Measurements from ENCODE around the gene KRTAP12-4.
"Not testable (repeated sequence)": the region's sequence is repeated elsewhere in the genome, so short reads cannot be mapped to it uniquely, and the experiment has no call there.

KRTAP12-4 gene

DNA sequence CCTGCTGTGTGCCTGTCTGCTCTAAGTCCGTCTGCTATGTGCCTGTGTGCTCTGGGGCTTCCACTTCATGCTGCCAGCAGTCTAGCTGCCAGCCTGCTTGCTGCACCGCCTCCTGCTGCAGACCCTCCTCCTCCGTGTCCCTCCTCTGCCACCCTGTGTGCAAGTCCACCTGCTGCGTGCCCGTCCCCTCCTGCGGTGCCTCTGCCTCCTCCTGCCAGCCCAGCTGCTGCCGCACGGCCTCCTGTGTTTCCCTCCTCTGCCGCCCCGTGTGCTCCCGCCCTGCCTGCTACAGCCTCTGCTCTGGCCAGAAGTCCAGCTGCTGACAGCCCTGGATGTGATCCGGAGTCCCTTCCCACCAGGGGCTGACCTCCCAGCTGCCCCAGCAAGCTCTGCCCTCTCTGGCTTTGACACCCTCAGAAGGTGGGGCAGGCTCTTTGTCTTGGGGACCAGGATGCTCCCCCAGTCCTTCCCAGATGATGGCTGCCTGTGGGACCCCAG, 16.6 kb downstream of the KRTAP12-4 start:
- H3K4me3 ChIP-seq (ENCODE audit: low read depth in 1 of 2, low read length in 2 of 2); H3K36me3 ChIP-seq (ENCODE audit: insufficient read depth, low read length); H3K9me3 ChIP-seq (ENCODE audit: low read length); H3K27ac ChIP-seq (ENCODE audit: low read depth, low read length); H3K9ac ChIP-seq (ENCODE audit: low read length); H3K4me1 ChIP-seq (ENCODE audit: insufficient read depth, low read length); H3K27me3 ChIP-seq (ENCODE audit: control insufficient read depth in 1 of 2, insufficient read depth in 2 of 2, low read length in 2 of 2): not testable (repeated sequence)

DNA sequence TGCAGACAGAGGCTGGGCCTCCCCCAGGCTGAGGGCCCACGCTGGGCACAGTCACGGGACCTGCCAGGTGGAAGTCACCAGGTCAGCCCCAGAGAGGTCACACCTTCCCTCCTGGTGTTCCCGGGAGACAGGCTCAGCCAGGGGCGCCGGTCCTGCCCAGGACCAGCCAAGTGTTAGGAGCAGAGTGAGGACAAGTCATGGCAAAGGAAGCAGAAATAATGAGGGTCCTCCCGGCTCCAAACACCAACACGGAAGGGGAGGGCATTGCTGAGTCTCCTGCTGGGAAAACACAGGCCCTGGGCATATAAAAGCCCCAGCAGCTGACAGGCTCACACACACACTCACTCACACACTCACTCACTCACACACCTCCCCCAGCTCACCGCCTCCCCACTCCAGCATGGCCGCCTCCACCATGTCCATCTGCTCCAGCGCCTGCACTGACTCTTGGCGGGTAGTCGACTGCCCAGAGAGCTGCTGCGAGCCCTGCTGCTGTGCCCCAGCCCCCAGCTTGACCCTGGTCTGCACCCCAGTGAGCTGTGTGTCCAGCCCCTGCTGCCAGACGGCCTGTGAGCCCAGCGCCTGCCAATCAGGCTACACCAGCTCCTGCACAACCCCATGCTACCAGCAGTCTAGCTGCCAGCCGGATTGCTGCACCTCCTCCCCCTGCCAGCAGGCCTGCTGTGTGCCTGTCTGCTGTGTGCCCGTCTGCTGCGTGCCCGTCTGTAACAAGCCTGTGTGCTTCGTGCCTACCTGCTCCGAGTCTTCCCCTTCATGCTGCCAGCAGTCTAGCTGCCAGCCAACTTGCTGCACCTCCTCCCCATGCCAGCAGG, 17.2 kb downstream of the KRTAP12-4 start, which contains the start of gene KRTAP10-10:
Gene KRTAP10-10, plus strand, starts transcription at position 339 of the 833 bp plus-strand sequence. Its CDS starts 62 bp downstream, at position 401.
- no peak within 1 kb of the TSS for H3K9ac ChIP-seq (ENCODE audit: low read length)
- H3K27ac ChIP-seq (ENCODE audit: low read depth, low read length) = no peak within 1 kb of the TSS
- H3K36me3 ChIP-seq (ENCODE audit: insufficient read depth, low read length) = no peaks in the 10 kb centered on the region
- H3K9me3 ChIP-seq (ENCODE audit: low read length) = no peaks in the 10 kb centered on the region
- peaks cover 0 to 4% of the 10 kb centered on the region in 2 donors for H3K27me3 ChIP-seq (ENCODE audit: control insufficient read depth in 1 of 2, insufficient read depth in 2 of 2, low read length in 2 of 2)
- no peak within 1 kb of the TSS for H3K4me3 ChIP-seq (ENCODE audit: low read depth in 1 of 2, low read length in 2 of 2)
- H3K4me1 ChIP-seq (ENCODE audit: insufficient read depth, low read length) = no peaks in the 10 kb centered on the region

DNA sequence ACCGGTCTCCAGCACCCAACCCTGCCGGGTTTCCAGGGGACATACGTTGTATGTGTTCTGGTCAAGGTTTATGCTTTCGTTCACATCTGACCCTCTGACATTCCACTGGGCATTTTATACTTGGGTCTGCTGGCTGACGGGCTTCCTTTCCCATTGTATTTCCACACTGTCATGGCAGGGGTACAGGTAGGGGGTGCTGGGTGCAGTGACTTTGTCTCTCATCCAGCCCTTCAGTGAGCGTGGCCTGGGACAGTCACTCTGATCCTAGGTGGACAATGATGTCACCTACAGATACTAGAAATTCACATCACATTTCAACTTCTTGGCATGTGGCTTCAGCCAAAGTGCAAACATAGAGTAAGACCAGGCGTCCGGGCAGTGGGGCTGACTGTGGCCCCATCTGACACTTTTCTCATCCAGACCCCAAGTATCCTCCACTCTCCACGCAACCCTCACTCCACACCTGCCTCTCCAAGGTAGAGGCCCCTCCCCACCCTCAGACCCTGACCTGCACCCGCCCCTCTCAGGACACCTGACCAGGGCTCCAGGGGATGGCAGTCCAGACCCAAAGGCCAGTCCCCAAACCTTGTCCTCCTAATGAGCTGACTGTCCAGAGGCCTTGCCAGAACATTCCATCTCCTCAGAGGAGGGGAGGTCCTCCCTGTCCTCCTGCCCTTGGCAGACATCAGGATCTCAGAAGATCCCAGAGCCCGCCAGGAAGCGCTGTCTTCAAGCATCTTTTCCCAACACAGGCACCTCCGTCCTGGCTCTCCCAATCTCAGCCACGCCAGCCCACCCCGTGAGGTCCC, 18.0 kb downstream of the KRTAP12-4 start:
- H3K27me3 ChIP-seq (ENCODE audit: control insufficient read depth in 1 of 2, insufficient read depth in 2 of 2, low read length in 2 of 2) = peaks cover 0 to 4% of the 10 kb centered on the region in 2 donors
- H3K4me3 ChIP-seq (ENCODE audit: low read depth in 1 of 2, low read length in 2 of 2) = no peak overlapping the region
- no peak overlapping the region for H3K27ac ChIP-seq (ENCODE audit: low read depth, low read length)
- no peaks in the 10 kb centered on the region for H3K9me3 ChIP-seq (ENCODE audit: low read length)
- no peaks in the 10 kb centered on the region for H3K4me1 ChIP-seq (ENCODE audit: insufficient read depth, low read length)
- H3K36me3 ChIP-seq (ENCODE audit: insufficient read depth, low read length) = no peaks in the 10 kb centered on the region
- H3K9ac ChIP-seq (ENCODE audit: low read length) = no peak overlapping the region

DNA sequence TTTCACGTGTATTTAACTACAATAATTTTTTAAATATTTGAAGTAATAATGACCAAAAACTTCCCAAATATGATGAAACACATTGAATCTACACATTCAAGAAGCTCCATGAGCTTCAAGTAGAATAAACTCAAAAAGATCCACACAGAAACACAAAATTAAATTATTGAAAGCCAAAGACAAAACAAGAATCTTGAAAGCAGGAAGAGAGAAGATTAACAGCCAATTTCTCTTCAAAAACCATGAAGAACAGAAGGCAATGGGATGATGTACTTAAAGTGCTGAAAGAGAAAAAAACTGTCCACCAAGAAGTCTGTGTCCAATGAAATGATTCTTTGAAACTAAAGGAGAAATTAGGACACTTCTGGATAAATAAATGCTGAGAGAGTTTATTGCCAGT, 22.4 kb downstream of the KRTAP12-4 start:
- no peak overlapping the region for H3K9ac ChIP-seq (ENCODE audit: low read length)
- peaks cover 0 to 24% of the 10 kb centered on the region in 2 donors for H3K27me3 ChIP-seq (ENCODE audit: control insufficient read depth in 1 of 2, insufficient read depth in 2 of 2, low read length in 2 of 2)
- H3K4me3 ChIP-seq (ENCODE audit: low read depth in 1 of 2, low read length in 2 of 2) = no peak overlapping the region
- H3K9me3 ChIP-seq (ENCODE audit: low read length) = no peaks in the 10 kb centered on the region
- H3K36me3 ChIP-seq (ENCODE audit: insufficient read depth, low read length) = no peaks in the 10 kb centered on the region
- no peaks in the 10 kb centered on the region for H3K4me1 ChIP-seq (ENCODE audit: insufficient read depth, low read length)
- no peak overlapping the region for H3K27ac ChIP-seq (ENCODE audit: low read depth, low read length)

DNA sequence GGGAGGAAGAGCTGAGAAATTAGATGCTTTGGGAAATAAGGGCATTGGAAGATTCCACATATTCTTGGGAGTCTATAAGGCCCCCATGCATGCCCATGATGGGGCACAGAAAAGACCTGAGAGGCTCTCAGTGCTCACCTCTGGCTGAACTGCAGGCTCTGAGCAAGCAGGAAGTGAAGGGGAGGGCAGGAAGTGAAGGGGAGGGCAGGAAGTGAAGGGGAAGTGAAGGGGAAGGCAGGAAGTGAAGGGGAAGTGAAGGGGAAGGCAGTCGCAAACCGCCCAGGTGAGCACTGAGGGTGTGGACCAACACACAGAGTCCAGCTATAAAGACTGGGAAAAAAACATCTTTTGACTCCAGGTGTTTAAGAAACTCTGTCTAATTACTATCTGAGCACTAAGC, 24.0 kb downstream of the KRTAP12-4 start:
- H3K4me3 ChIP-seq (ENCODE audit: low read depth in 1 of 2, low read length in 2 of 2) = no peak overlapping the region
- no peaks in the 10 kb centered on the region for H3K9me3 ChIP-seq (ENCODE audit: low read length)
- no peak overlapping the region for H3K27ac ChIP-seq (ENCODE audit: low read depth, low read length)
- no peak overlapping the region for H3K9ac ChIP-seq (ENCODE audit: low read length)
- H3K27me3 ChIP-seq (ENCODE audit: control insufficient read depth in 1 of 2, insufficient read depth in 2 of 2, low read length in 2 of 2) = peaks cover 0 to 21% of the 10 kb centered on the region in 2 donors
- no peaks in the 10 kb centered on the region for H3K4me1 ChIP-seq (ENCODE audit: insufficient read depth, low read length)
- no peaks in the 10 kb centered on the region for H3K36me3 ChIP-seq (ENCODE audit: insufficient read depth, low read length)

DNA sequence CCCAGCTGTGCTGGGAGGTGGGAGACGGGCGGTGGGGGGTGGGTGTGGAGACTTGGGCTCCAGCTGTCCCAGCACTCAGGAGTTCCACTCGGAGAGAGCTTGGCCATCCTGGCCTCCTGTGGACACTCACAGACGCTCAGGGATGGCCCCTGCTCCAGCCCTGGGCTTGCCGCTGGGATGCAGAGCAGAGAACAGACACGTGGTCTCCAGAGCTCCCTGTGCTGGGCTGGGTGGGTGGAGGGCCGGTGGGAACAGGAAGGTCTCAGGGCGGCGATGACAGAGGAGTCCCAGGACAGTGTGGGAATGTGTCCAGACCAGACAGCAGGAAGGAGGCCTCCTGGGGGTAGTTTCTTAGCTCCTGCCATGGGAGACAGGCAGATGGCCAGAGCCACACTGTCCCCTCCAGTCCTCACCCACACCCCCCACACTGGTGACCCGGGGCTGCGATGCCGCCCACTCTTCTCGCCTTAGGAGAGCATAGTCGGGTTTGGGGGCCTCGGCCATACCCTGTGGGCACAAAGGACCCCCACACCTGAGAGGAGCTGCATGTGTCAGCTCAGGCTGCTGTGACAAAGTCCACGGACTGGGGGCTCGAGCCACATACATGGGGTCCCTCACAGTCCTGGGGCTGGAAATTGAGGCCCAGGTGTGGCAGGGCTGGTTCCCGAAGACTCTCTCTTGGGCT, 25.6 kb downstream of the KRTAP12-4 start:
- H3K9ac ChIP-seq (ENCODE audit: low read length) = no peak overlapping the region
- no peak overlapping the region for H3K27ac ChIP-seq (ENCODE audit: low read depth, low read length)
- no peaks in the 10 kb centered on the region for H3K36me3 ChIP-seq (ENCODE audit: insufficient read depth, low read length)
- peaks cover 0 to 21% of the 10 kb centered on the region in 2 donors for H3K27me3 ChIP-seq (ENCODE audit: control insufficient read depth in 1 of 2, insufficient read depth in 2 of 2, low read length in 2 of 2)
- H3K4me3 ChIP-seq (ENCODE audit: low read depth in 1 of 2, low read length in 2 of 2) = no peak overlapping the region
- no peaks in the 10 kb centered on the region for H3K9me3 ChIP-seq (ENCODE audit: low read length)
- H3K4me1 ChIP-seq (ENCODE audit: insufficient read depth, low read length) = no peaks in the 10 kb centered on the region

DNA sequence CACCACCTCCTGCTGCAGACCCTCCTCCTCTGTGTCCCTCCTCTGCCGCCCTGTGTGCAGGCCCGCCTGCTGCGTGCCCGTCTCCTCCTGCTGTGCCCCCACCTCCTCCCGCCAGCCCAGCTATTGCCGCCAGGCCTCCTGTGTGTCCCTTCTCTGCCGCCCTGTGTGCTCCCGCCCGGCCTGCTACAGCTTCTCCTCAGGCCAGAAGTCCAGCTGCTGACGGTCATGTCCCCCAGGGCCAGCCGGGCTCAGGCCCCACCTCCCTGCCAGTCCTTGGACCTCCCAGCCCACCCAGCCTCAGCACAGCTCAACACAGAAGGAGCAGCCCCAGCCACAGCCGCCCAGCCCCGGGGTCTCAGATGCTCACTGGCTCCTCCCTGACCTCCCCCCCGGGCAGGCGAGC, 26.6 kb downstream of the KRTAP12-4 start:
- not testable (repeated sequence) for H3K4me3 ChIP-seq (ENCODE audit: low read depth in 1 of 2, low read length in 2 of 2); H3K4me1 ChIP-seq (ENCODE audit: insufficient read depth, low read length); H3K27ac ChIP-seq (ENCODE audit: low read depth, low read length); H3K9ac ChIP-seq (ENCODE audit: low read length); H3K9me3 ChIP-seq (ENCODE audit: low read length); H3K36me3 ChIP-seq (ENCODE audit: insufficient read depth, low read length)
- H3K27me3 ChIP-seq (ENCODE audit: control insufficient read depth in 1 of 2, insufficient read depth in 2 of 2, low read length in 2 of 2) = peaks cover 0 to 21% of the 10 kb centered on the region in 2 donors

DNA sequence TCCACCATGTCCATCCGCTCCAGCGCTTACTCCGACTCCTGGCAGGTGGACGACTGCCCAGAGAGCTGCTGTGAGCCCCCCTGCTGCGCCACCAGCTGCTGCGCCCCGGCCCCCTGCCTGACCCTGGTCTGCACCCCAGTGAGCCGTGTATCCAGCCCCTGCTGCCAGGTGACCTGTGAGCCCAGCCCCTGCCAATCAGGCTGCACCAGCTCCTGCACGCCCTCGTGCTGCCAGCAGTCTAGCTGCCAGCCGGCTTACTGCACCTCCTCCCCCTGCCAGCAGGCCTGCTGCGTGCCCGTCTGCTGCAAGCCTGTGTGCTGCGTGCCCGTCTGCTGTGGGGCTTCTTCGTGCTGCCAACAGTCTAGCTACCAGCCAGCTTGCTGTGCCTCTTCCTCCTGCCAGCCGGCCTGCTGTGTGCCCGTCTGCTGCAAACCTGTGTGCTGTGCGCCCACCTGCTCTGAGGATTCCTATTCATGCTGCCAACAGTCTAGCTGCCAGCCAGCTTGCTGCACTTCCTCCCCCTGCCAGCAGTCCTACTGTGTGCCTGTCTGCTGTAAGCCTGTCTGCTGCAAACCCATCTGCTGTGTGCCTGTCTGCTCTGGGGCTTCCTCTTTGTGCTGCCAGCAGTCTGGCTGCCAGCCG, 27.2 kb downstream of the KRTAP12-4 start:
- not testable (repeated sequence) for H3K27ac ChIP-seq (ENCODE audit: low read depth, low read length); H3K9ac ChIP-seq (ENCODE audit: low read length); H3K9me3 ChIP-seq (ENCODE audit: low read length); H3K4me1 ChIP-seq (ENCODE audit: insufficient read depth, low read length); H3K36me3 ChIP-seq (ENCODE audit: insufficient read depth, low read length); H3K4me3 ChIP-seq (ENCODE audit: low read depth in 1 of 2, low read length in 2 of 2)
- peaks cover 0 to 21% of the 10 kb centered on the region in 2 donors for H3K27me3 ChIP-seq (ENCODE audit: control insufficient read depth in 1 of 2, insufficient read depth in 2 of 2, low read length in 2 of 2)

DNA sequence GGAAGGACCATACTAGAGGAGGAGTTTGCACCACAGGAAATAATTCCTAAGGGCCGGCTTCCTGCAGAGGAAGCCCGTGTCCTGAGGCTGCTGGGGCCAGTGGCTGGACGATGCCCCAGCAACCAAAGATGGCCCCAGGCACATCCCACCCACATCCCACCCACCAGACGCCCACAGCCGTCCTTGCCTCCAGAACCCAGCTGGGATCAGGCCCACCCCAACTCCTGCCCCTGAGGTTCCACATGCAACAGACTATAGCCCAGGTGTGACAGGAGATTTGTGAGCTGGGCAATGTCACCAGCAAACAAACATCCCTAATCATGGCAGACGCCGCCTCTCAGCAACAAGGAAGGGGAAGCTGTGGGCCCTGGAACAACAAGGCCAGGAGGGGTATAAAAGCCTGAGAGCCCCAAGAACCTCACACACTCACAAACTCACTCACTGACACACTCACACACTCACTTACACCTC, 27.8 kb downstream of the KRTAP12-4 start, which contains the start of gene KRTAP10-9:
Gene KRTAP10-9, plus strand, starts transcription at position 421 of the 471 bp plus-strand sequence. CDS start 79 bp downstream, outside the sequence.
- Histone ChIP-seq H3K9ac (ENCODE audit: low read length) (no peak within 1 kb of the TSS), H3K27ac (ENCODE audit: low read depth, low read length) (no peak within 1 kb of the TSS), H3K9me3 (ENCODE audit: low read length) (no peaks in the 10 kb centered on the region), H3K27me3 (ENCODE audit: control insufficient read depth in 1 of 2, insufficient read depth in 2 of 2, low read length in 2 of 2) (peaks cover 0 to 21% of the 10 kb centered on the region in 2 donors), H3K4me3 (ENCODE audit: low read depth in 1 of 2, low read length in 2 of 2) (no peak within 1 kb of the TSS), H3K36me3 (ENCODE audit: insufficient read depth, low read length) (no peaks in the 10 kb centered on the region), H3K4me1 (ENCODE audit: insufficient read depth, low read length) (no peaks in the 10 kb centered on the region)

DNA sequence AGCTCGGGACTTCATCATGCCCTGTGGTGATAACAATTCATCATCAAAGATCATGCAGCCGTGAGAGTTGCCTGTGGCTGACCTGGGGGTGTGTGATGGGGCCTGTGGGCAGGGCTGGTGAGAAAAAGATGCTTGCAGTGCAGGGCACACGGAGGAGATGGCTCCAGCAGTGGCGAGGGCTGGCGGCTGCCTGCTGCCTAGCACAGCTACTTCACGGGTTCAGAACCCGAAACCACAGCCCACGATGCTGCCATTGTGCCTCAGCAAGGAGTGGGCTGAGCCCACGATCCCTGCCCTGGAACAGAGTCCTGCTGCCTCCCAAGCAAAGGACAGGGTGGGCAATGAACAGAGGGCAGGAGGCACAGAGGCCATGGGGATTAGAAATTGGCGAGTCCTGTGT, 28.2 kb downstream of the KRTAP12-4 start:
- Histone ChIP-seq H3K4me3 (ENCODE audit: low read depth in 1 of 2, low read length in 2 of 2) (no peak overlapping the region), H3K27me3 (ENCODE audit: control insufficient read depth in 1 of 2, insufficient read depth in 2 of 2, low read length in 2 of 2) (peaks cover 0 to 21% of the 10 kb centered on the region in 2 donors), H3K9ac (ENCODE audit: low read length) (no peak overlapping the region), H3K4me1 (ENCODE audit: insufficient read depth, low read length) (no peaks in the 10 kb centered on the region), H3K9me3 (ENCODE audit: low read length) (no peaks in the 10 kb centered on the region), H3K27ac (ENCODE audit: low read depth, low read length) (no peak overlapping the region), H3K36me3 (ENCODE audit: insufficient read depth, low read length) (no peaks in the 10 kb centered on the region)
